Adipocyte (in vitro differentiated cells): ENCODE results near the gene ZNF260.
A peak's percentile ranks its signal among the peaks of the same experiment; 100 is the strongest.

Source experiments
- DNase-seq: peaks from one replicate; pipeline ENCODE4 v3.0.0-alpha.2; 2015; ENCODE audit warnings: low read depth
- H3K27me3 ChIP-seq: replicated peaks from 2 replicates; pipeline ENCODE4 v1.7.0; 2013; ENCODE audit warnings: mild to moderate bottlenecking, low read length, moderate library complexity; ENCODE audit not compliant: control insufficient read depth, insufficient read depth
- H3K36me3 ChIP-seq: 2 replicates; pipeline ENCODE4 v1.7.0; 2013; ENCODE audit warnings: low read length, mild to moderate bottlenecking, moderate library complexity; ENCODE audit not compliant: control insufficient read depth, insufficient read depth, severe bottlenecking
- H3K4me1 ChIP-seq: 2 replicates; pipeline ENCODE4 v1.7.0; 2013; ENCODE audit warnings: mild to moderate bottlenecking, low read length, moderate library complexity; ENCODE audit not compliant: control insufficient read depth, insufficient read depth
- H3K4me3 ChIP-seq: 2 replicates; pipeline ENCODE4 v1.7.0; 2013; ENCODE audit warnings: mild to moderate bottlenecking, low read length, moderate library complexity
- H3K9ac ChIP-seq: 2 replicates; pipeline ENCODE4 v1.7.0; 2013; ENCODE audit warnings: mild to moderate bottlenecking, low read length, moderate library complexity
- H3K9me3 ChIP-seq: 2 replicates; pipeline ENCODE4 v1.7.0; 2013; ENCODE audit warnings: mild to moderate bottlenecking, low read length, moderate library complexity; ENCODE audit not compliant: control insufficient read depth

ZNF260 gene

GRCh38 chr19:36489118-36489919 lies 38.8 kb downstream of the ZNF260 start, which contains the start of gene ZNF566:
Gene ZNF566, minus strand, starts transcription at chr19:36489561. Its CDS starts 13,004 bp downstream, at chr19:36476557.
- no peaks in the 10 kb centered on the region for H3K9me3 ChIP-seq
- H3K4me3 ChIP-seq, result peak within 1 kb of the TSS; percentile 94
- peaks cover 14% of the 10 kb centered on the region for H3K4me1 ChIP-seq
- DNase-seq, result peak; percentile 99
- H3K36me3 ChIP-seq, result no peaks in the 10 kb centered on the region
- H3K27me3 ChIP-seq, result no peaks in the 10 kb centered on the region
- H3K9ac ChIP-seq, result peak within 1 kb of the TSS; percentile 99

- peak overlapping the region; percentile 94 for H3K4me3 ChIP-seq
- H3K27me3 ChIP-seq, result no peaks in the 10 kb centered on the region
- H3K9ac ChIP-seq, result peak overlapping the region; percentile 99
- peak; percentile 46 for DNase-seq
- H3K36me3 ChIP-seq, result no peaks in the 10 kb centered on the region
- H3K9me3 ChIP-seq, result no peaks in the 10 kb centered on the region
- peaks cover 14% of the 10 kb centered on the region for H3K4me1 ChIP-seq
Measured at GRCh38 chr19:36488846-36489117, 39.3 kb downstream of the ZNF260 start.

GRCh38 chr19:36488118-36488845 lies 39.8 kb downstream of the ZNF260 start:
- Histone ChIP-seq H3K27me3 (no peaks in the 10 kb centered on the region), H3K9ac (peak overlapping the region; percentile 99), H3K4me3 (peak overlapping the region; percentile 94), H3K36me3 (peaks cover 2% of the 10 kb centered on the region), H3K9me3 (no peaks in the 10 kb centered on the region), H3K4me1 (peaks cover 14% of the 10 kb centered on the region)
- DNase-seq, result no peak

GRCh38 chr19:36483653-36484052 lies 44.4 kb downstream of the ZNF260 start:
- Histone ChIP-seq H3K9ac (no peak overlapping the region), H3K9me3 (no peaks in the 10 kb centered on the region), H3K4me3 (no peak overlapping the region), H3K27me3 (no peaks in the 10 kb centered on the region), H3K4me1 (peaks cover 8% of the 10 kb centered on the region), H3K36me3 (peaks cover 15% of the 10 kb centered on the region)
- DNase-seq, result no peak

GRCh38 chr19:36482876-36483275 lies 45.2 kb downstream of the ZNF260 start:
- DNase-seq, result no peak
- Histone ChIP-seq H3K36me3 (peaks cover 22% of the 10 kb centered on the region), H3K4me1 (peaks cover under 1% of the 10 kb centered on the region), H3K4me3 (no peak overlapping the region), H3K27me3 (no peaks in the 10 kb centered on the region), H3K9me3 (no peaks in the 10 kb centered on the region), H3K9ac (no peak overlapping the region)
